CD4-positive, alpha-beta memory T cell (primary cell): ENCODE data around the gene PPP3R1. TPM values are rescaled to one million over a fixed set of nuclear protein-coding genes. Genes with fewer than 3 reads are reported as not detected.

Experiments used
- CTCF ChIA-PET: fragments of 350-600 bp; sonication (Branson Sonifier 250); formaldehyde crosslinking; loops from one replicate; lab custom pipeline; 2021; ENCODE audit warnings: inconsistent platforms; ENCODE audit not compliant: partially characterized antibody; lab: Charles Lee
- POLR2A ChIA-PET: fragments of 350-600 bp; sonication (Branson Sonifier 250); formaldehyde crosslinking; loops from one replicate; lab custom pipeline; 2021; ENCODE audit not compliant: partially characterized antibody; lab: Charles Lee
- DNase-seq, 5 donors: peaks; one replicate each; pipeline versions ENCODE4 v3.0.0 to v3.0.0-alpha.2; 2020 to 2022; ENCODE audit warnings: mixed read lengths in 1 of 5
- H3K27ac ChIP-seq: one replicate; pipeline ENCODE4 v1.7.0; 2013; ENCODE audit warnings: low read depth, low read length
- H3K27me3 ChIP-seq: 2 replicates; pipeline ENCODE4 v1.7.0; 2013; ENCODE audit warnings: mild to moderate bottlenecking, low read length, moderate library complexity; ENCODE audit not compliant: insufficient read depth
- H3K36me3 ChIP-seq: 2 replicates; pipeline ENCODE4 v1.7.0; 2013; ENCODE audit warnings: mild to moderate bottlenecking, low read length, moderate library complexity; ENCODE audit not compliant: insufficient read depth
- H3K4me1 ChIP-seq: 2 replicates; pipeline ENCODE4 v1.7.0; 2013; ENCODE audit warnings: mild to moderate bottlenecking, low read length, moderate library complexity; ENCODE audit not compliant: insufficient read depth
- H3K4me3 ChIP-seq, 2 donors: one replicate each; pipeline ENCODE4 v1.7.0; 2013; ENCODE audit warnings: low read length in 2 of 2, mild to moderate bottlenecking in 1 of 2
- H3K9me3 ChIP-seq, 2 donors: one replicate each; pipeline ENCODE4 v1.7.0; 2013; ENCODE audit warnings: low read length in 2 of 2, control low read depth in 1 of 2; ENCODE audit not compliant: control insufficient read depth in 1 of 2
- H3K27ac Mint-ChIP-seq, 7 donors: one replicate each; pipeline ENCODE4 v1.8.0; 2020 to 2021; ENCODE audit warnings: mixed read lengths in 7 of 7, mild to moderate bottlenecking in 6 of 7, inconsistent platforms in 3 of 7, moderate library complexity in 3 of 7
- H3K27me3 Mint-ChIP-seq, 2 donors: one replicate each; pipeline ENCODE4 v1.8.0; 2020 to 2021; ENCODE audit warnings: mixed read lengths in 2 of 2
- H3K36me3 Mint-ChIP-seq, 2 donors: one replicate each; pipeline ENCODE4 v1.8.0; 2020 to 2021; ENCODE audit warnings: mixed read lengths in 2 of 2, inconsistent platforms in 1 of 2, mild to moderate bottlenecking in 1 of 2
- H3K4me1 Mint-ChIP-seq, 4 donors: one replicate each; pipeline ENCODE4 v1.8.0; 2020 to 2021; ENCODE audit warnings: mixed read lengths in 4 of 4, mild to moderate bottlenecking in 1 of 4
- H3K4me3 Mint-ChIP-seq, 8 donors: one replicate each; pipeline ENCODE4 v1.8.0; 2020 to 2021; ENCODE audit warnings: mixed read lengths in 8 of 8, mild to moderate bottlenecking in 7 of 8, moderate library complexity in 6 of 8, inconsistent platforms in 3 of 8
- H3K9me3 Mint-ChIP-seq, 8 donors: one replicate each; pipeline ENCODE4 v1.8.0; 2020 to 2021; ENCODE audit warnings: mixed read lengths in 8 of 8, mild to moderate bottlenecking in 5 of 8, inconsistent platforms in 3 of 8, moderate library complexity in 1 of 8
- intact Hi-C: fragments of 100-400 bp; cut with micrococcal nuclease; formaldehyde crosslinking; loops from one replicate; pipeline ENCODE4 v1.15.1; 2023
- polyA plus RNA-seq, 2 donors: library from polyadenylated mRNA; unstranded; fragments of 300-500 nt; fragmentation: Illumina TruSeq; gene quantifications; one replicate each; pipeline ENCODE4 v1.2.3, GENCODE V29; 2021
- total RNA-seq, 2 experiments: library from RNA; stranded (reverse); gene quantifications; one replicate each; pipeline ENCODE4 v1.2.3, GENCODE V29; 2021

Gene PPP3R1
- total and polyA plus RNA-seq, 4 experiments from 2014 or later: 3.9 to 76.8 (median 40.1) TPM

GRCh38 chr2:68246396-68246795 is 5.9 kb downstream of the PPP3R1 start:
- H3K9me3 Mint-ChIP-seq: peaks cover 0 to 4% (median 0%) of the 10 kb centered on the region in 8 donors
- H3K27ac Mint-ChIP-seq: no peak overlapping the region
- H3K4me1 ChIP-seq: peaks cover 90% of the 10 kb centered on the region

GRCh38 chr2:68245672-68246071 is 6.7 kb downstream of the PPP3R1 start:
- DNase-seq: peak in 1 of 5 donors; percentile 10
- no peak overlapping the region for H3K27ac ChIP-seq

More at GRCh38 chr2:68246396-68246795, 5.9 kb downstream of the PPP3R1 start:
- Mint-ChIP-seq H3K36me3 (peaks cover 0 to 8% of the 10 kb centered on the region in 2 donors), H3K4me3 (no peak overlapping the region), H3K27me3 (no peaks in the 10 kb centered on the region), H3K4me1 (peaks cover 9 to 34% (median 23%) of the 10 kb centered on the region in 4 donors)
- Histone ChIP-seq H3K27ac (no peak overlapping the region), H3K4me3 (no peak overlapping the region), H3K9me3 (no peaks in the 10 kb centered on the region), H3K36me3 (no peaks in the 10 kb centered on the region), H3K27me3 (no peaks in the 10 kb centered on the region)
- DNase-seq: no peak
- ChIA-PET POLR2A (no interaction called here), CTCF (interaction anchor here (1.1 to 4.0 kb wide), 2 partner anchors 51 to 94 kb away, joined by 3 to 29 read pairs; no protein-coding TSS in a partner anchor)
- intact Hi-C loops: no loop called here

GRCh38 chr2:68245066-68245465 is 7.3 kb downstream of the PPP3R1 start:
- H3K4me1 Mint-ChIP-seq: peaks cover 16 to 37% (median 26%) of the 10 kb centered on the region in 4 donors
- Histone ChIP-seq H3K27me3 (no peaks in the 10 kb centered on the region), H3K36me3 (no peaks in the 10 kb centered on the region), H3K9me3 (no peaks in the 10 kb centered on the region), H3K4me3 (no peak overlapping the region), H3K4me1 (peaks cover 95% of the 10 kb centered on the region), H3K27ac (no peak overlapping the region)
- H3K4me3 Mint-ChIP-seq: no peak overlapping the region
- ChIA-PET POLR2A (interaction anchor here (1.3 kb wide), 1 partner anchor 41 kb away, joined by 4 read pairs; no protein-coding TSS in a partner anchor), CTCF (interaction anchor here (1.3 to 4.0 kb wide), 6 partner anchors 9 to 123 kb away, joined by 3 to 29 read pairs (median 4); no protein-coding TSS in a partner anchor)
- no peaks in the 10 kb centered on the region for H3K9me3 Mint-ChIP-seq
- DNase-seq: no peak
- no peaks in the 10 kb centered on the region for H3K27me3 Mint-ChIP-seq
- intact Hi-C loops: no loop called here
- no peak overlapping the region for H3K27ac Mint-ChIP-seq
- peaks cover 0 to 4% of the 10 kb centered on the region in 2 donors for H3K36me3 Mint-ChIP-seq

More at GRCh38 chr2:68245672-68246071, 6.7 kb downstream of the PPP3R1 start:
- peaks cover 16 to 37% (median 25%) of the 10 kb centered on the region in 4 donors for H3K4me1 Mint-ChIP-seq
- H3K4me1 ChIP-seq: peaks cover 95% of the 10 kb centered on the region
- H3K9me3 Mint-ChIP-seq: no peaks in the 10 kb centered on the region
- H3K9me3 ChIP-seq: no peaks in the 10 kb centered on the region
- no peaks in the 10 kb centered on the region for H3K27me3 ChIP-seq
- H3K27me3 Mint-ChIP-seq: no peaks in the 10 kb centered on the region
- H3K27ac Mint-ChIP-seq: no peak overlapping the region
- intact Hi-C loops: no loop called here
- H3K4me3 ChIP-seq: no peak overlapping the region
- H3K4me3 Mint-ChIP-seq: no peak overlapping the region
- ChIA-PET POLR2A (interaction anchor here (1.3 kb wide), 1 partner anchor 42 kb away, joined by 4 read pairs; no protein-coding TSS in a partner anchor), CTCF (interaction anchor here (2.1 to 4.0 kb wide), 2 partner anchors 9 to 50 kb away, joined by 6 to 29 read pairs; no protein-coding TSS in a partner anchor)
- peaks cover under 1 to 2% of the 10 kb centered on the region in 2 donors for H3K36me3 Mint-ChIP-seq
- H3K36me3 ChIP-seq: no peaks in the 10 kb centered on the region

GRCh38 chr2:68244456-68244855 is 7.9 kb downstream of the PPP3R1 start:
- Mint-ChIP-seq H3K9me3 (no peaks in the 10 kb centered on the region), H3K4me3 (no peak overlapping the region), H3K27ac (no peak overlapping the region), H3K36me3 (peaks cover under 1 to 6% of the 10 kb centered on the region in 2 donors), H3K4me1 (peaks cover 17 to 39% (median 26%) of the 10 kb centered on the region in 4 donors), H3K27me3 (no peaks in the 10 kb centered on the region)
- H3K36me3 ChIP-seq: no peaks in the 10 kb centered on the region
- ChIA-PET CTCF (interaction anchor here (1.0 to 4.0 kb wide), 8 partner anchors 8 to 122 kb away, joined by 3 to 29 read pairs (median 3); no protein-coding TSS in a partner anchor), POLR2A (interaction anchor here (0.8 kb wide), 1 partner anchor 9 kb away, joined by 3 read pairs; no protein-coding TSS in a partner anchor)
- no peak overlapping the region for H3K27ac ChIP-seq
- no peaks in the 10 kb centered on the region for H3K9me3 ChIP-seq
- intact Hi-C loops: no loop called here
- H3K4me3 ChIP-seq: no peak overlapping the region
- peaks cover 95% of the 10 kb centered on the region for H3K4me1 ChIP-seq
- H3K27me3 ChIP-seq: no peaks in the 10 kb centered on the region
- no peak for DNase-seq

- peak overlapping the region in 2 of 8 donors; percentile 7 to 29 for H3K4me3 Mint-ChIP-seq
- H3K9me3 Mint-ChIP-seq: no peaks in the 10 kb centered on the region
- Histone ChIP-seq H3K9me3 (no peaks in the 10 kb centered on the region), H3K27me3 (no peaks in the 10 kb centered on the region), H3K36me3 (no peaks in the 10 kb centered on the region), H3K4me3 (no peak overlapping the region), H3K27ac (no peak overlapping the region), H3K4me1 (peaks cover 95% of the 10 kb centered on the region)
- H3K4me1 Mint-ChIP-seq: peaks cover 39 to 61% (median 50%) of the 10 kb centered on the region in 4 donors
- ChIA-PET POLR2A (no interaction called here), CTCF (interaction anchor here (1.5 kb wide), 1 partner anchor 46 kb away, joined by 4 read pairs; no protein-coding TSS in a partner anchor)
- H3K27ac Mint-ChIP-seq: no peak overlapping the region
- no peak for DNase-seq
- no peaks in the 10 kb centered on the region for H3K27me3 Mint-ChIP-seq
- intact Hi-C loops: no loop called here
- peaks cover 4 to 10% of the 10 kb centered on the region in 2 donors for H3K36me3 Mint-ChIP-seq
Measured at GRCh38 chr2:68241732-68242131, 10.6 kb downstream of the PPP3R1 start.

- CTCF ChIA-PET: no interaction called here
- peaks cover 4 to 10% of the 10 kb centered on the region in 2 donors for H3K36me3 Mint-ChIP-seq
- peaks cover 47 to 73% (median 61%) of the 10 kb centered on the region in 4 donors for H3K4me1 Mint-ChIP-seq
- peak overlapping the region in 5 of 7 donors; percentile 14 to 87 (median 28) for H3K27ac Mint-ChIP-seq
- intact Hi-C loops: no loop called here
- H3K27me3 Mint-ChIP-seq: no peaks in the 10 kb centered on the region
- H3K4me3 Mint-ChIP-seq: peak overlapping the region in 6 of 8 donors; percentile 14 to 72 (median 47)
- peaks cover 95% of the 10 kb centered on the region for H3K4me1 ChIP-seq
- POLR2A ChIA-PET: no interaction called here
- H3K9me3 Mint-ChIP-seq: no peaks in the 10 kb centered on the region
- no peak for DNase-seq
- no peak overlapping the region for H3K27ac ChIP-seq
- H3K27me3 ChIP-seq: no peaks in the 10 kb centered on the region
- H3K9me3 ChIP-seq: no peaks in the 10 kb centered on the region
- no peaks in the 10 kb centered on the region for H3K36me3 ChIP-seq
- no peak overlapping the region for H3K4me3 ChIP-seq
Measured at GRCh38 chr2:68240446-68240845, 11.9 kb downstream of the PPP3R1 start.
